HG03139 (cell line): ENCODE data around the gene TGM1.

Source experiments
- ATAC-seq: cut with Tn5 transposase; IDR thresholded peaks from one replicate; pipeline ENCODE4 v1.9.1; 2021; ENCODE audit not compliant: unreplicated experiment

Gene TGM1

DNA sequence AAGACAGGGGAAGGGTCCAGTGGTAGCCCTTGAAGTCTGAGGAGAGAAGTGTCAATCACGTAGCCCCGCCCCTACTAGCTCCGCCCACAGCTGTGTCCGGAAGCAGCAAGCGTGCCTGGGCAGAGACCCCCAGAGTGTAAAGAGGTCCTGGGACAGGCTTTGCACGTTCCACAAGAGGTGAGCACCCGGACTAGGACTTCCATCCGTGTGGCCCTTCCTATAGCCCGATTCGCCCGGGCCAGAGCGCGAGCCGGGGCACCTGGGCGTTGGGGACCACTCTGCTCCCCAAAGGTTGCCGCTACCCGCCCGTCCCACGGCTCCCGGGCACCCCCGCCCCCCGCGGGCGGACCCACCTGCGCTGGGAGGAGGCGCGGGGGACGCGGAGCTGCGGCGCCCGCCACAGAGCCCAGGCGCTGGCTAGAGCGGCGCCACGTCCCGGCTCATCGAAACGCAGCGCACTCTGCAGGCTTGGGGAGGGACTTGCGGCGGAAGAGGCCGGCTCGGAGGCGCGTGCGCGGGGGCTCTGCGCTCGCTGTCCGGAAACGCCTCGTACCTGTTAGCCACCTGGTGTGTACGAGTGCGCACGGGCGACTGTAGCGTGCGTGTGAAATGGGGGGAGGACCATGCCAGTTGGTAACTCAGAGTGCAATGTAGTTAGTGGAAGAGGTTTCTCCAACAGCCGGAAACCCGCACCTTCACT lies 8.3 kb upstream of the TGM1 start, which contains the start of gene RABGGTA:
Gene RABGGTA, minus strand, starts transcription at position 464 of the 700 bp plus-strand sequence. CDS start 482 bp downstream, outside the sequence.
- peak; percentile 82 for ATAC-seq

DNA sequence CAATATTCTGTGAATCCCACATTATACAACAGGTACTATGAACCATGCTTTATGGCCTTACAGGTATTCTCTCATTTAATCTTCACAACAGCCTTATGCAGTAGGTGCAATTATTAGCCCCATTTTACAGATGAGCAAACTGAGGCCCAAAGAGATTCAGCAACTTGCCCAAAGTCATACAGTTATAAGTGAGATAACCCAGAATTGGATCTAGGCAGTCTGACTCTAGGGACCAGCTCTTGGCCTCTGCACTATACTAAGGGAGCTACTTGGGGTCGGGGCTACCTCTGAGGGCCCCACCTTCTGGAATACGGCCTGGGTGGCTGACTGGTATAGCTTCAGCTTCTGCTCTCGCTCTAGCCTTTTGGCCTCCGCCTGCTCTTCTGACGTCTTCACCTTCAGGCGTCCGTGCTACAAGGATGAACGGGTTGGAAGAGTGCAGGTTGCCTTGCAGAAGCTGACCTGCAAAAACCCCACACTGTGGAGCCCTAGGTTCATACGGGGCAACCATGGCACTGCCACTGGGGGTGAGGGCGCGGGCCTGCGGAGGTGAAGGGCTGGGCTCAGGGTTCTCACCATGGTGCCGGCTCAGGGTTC lies 7.7 kb upstream of the TGM1 start:
- ATAC-seq = no peak

DNA sequence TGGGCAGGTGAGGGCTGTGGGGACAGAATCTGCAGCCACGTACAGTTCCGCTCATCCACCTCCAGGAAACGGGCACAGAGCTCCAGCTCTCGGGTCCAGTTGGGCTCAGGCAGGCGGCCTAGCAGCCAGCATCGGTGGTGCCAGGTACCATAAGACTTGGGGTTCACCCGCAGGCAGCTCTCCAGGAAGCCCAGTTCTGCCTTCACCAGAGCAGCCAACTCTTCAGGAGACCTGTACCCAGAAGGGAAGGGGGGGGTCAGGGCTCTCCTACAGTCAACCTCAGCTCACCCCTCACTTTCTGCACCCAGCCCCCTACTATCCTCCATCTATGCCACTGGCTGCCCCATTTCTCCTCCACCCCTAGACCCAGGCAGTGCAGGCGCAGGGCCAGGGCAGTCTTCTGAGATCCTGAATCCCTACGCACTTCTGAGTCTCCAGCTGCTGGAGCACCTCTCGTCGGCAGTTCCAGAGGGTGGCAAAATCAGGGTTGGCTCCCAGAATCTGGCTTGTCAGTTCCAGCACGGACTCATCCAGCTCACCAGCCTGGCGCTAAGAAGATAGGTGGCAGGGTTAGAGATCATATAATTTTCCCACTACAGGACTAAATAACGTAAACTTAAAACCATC lies 7.0 kb upstream of the TGM1 start:
- ATAC-seq = no peak

GRCh38 chr14:24269368-24269767 lies 6.4 kb upstream of the TGM1 start:
- ATAC-seq = no peak

GRCh38 chr14:24268225-24268624 lies 5.2 kb upstream of the TGM1 start:
- no peak for ATAC-seq

DNA sequence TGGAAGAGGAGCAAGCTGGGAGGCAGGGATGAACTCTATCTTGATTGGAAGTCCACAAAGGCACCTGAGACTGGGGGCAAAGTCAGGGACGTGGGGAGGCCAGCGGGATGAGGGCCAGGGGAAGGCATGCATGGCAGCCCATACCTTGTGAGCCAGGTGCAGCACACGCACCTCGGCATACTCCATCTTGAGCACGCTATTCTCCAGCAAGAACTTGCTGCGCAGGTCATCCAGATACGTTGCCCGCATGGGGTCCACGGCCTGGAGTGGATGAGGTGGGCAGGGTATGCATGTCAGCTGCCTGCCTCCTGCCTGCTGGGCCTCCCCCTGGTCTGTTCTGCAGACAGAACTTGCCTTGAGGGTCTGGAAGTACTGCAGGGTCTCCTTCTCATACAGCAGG lies 4.5 kb upstream of the TGM1 start:
- no peak for ATAC-seq

DNA sequence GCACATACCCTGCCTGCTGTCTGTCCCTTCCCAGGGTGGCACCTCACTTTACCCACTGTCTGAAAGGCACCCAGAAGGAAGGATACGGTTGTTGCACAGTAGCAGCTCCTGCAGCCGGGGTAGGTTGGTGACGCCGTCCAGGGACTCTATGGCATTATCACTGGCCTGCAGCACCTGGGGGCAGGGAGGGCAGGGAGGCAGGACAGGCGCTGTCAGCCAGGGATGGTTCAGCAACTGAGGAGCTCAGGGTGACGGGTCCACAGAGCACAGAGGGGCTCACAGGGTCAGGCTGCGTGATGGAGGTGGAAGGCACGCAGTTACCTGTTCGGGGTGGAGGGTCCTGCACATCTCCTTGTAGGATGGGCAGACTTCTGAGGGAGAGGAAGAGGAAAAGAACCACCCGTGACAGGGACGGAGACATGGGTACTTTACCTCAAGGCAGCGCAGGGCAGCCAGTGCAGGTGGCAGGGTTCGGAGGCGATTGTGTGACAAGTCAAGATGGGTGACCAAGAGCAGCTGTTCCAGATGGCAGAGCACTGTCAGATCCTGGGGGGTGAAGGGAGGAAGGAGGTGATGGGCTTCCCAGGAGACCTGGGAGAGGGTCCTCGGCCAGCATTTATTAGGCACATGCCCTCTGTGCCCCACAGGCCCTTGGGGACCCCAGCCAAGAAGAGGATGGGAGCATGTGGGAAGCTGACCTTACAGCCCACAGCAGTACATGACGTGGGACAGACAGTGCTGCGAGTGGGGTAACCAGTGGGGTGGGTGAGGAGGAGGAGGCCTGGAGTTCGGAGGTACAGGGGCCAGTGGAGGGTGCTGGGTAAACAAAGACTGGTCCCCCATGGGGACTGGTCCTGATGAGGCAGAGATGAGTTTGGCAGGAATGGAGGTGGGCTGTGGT lies 3.6 kb upstream of the TGM1 start:
- no peak for ATAC-seq

- no peak for ATAC-seq
Observed at GRCh38 chr14:24264298-24264697, 1.3 kb upstream of the TGM1 start.

DNA sequence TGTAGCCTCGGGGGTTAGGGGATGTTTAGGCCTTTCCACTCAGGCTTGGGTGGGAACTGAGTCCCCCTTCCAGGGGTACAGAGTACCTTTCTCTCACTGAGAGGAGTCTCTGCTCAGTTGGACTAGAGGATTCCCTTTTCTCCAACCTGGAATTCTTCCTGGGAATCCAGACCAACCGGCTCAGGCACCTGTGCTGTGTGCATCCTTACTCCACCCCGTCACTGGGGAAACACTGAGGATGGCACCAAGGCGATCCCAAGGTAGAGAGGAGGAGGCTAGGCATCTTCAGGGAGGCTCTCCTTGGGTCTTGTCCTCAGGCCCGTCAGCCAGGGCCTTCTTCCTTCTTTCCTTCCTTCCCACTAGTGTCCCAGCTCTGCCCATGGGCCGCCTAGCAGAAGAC lies 871 bp upstream of the TGM1 start:
- ATAC-seq = no peak

DNA sequence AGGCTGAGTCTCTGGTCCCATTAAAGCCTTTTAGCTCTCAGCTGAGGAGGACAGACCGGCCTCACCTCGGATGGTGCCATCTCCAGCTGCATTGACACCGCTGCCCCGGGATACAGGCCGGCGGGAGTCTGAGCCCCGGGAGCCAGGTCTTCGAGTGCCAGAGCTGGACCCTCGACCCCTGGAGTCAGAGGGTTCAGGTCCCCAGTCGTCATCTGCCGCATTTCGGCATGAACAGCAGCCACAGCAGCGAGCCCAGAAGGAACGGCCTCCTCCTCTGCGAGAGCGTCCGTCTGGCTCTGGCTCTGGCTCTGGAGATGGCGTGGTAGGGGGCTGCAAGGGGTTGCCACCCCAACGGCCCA lies 1.0 kb downstream of the TGM1 start:
- no peak for ATAC-seq

GRCh38 chr14:24261256-24261968 lies 1.6 kb downstream of the TGM1 start:
- no peak for ATAC-seq

DNA sequence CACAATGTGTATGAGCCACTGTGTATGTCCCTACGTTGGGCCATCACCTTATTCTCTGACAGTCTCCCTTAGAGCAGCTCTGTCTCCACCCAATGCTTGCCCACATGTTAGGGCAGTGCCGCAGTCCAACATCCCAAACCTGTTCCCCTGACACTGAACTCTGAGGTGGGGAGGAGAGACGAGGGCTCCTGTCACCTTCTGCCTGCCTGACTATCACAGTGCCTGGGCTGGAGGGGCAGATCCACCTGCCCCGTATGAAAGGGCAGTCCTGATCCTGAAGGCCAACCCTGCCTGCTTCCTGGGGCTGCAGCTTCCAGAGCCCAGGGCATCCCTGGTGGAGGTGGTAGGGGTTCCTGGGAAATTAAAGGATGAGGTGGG lies 2.2 kb downstream of the TGM1 start:
- ATAC-seq = no peak

GRCh38 chr14:24260026-24260779 lies 2.8 kb downstream of the TGM1 start:
- ATAC-seq = no peak

- ATAC-seq = no peak
Observed at GRCh38 chr14:24259282-24260025, 3.5 kb downstream of the TGM1 start.

GRCh38 chr14:24258548-24259265 lies 4.3 kb downstream of the TGM1 start:
- ATAC-seq = no peak

DNA sequence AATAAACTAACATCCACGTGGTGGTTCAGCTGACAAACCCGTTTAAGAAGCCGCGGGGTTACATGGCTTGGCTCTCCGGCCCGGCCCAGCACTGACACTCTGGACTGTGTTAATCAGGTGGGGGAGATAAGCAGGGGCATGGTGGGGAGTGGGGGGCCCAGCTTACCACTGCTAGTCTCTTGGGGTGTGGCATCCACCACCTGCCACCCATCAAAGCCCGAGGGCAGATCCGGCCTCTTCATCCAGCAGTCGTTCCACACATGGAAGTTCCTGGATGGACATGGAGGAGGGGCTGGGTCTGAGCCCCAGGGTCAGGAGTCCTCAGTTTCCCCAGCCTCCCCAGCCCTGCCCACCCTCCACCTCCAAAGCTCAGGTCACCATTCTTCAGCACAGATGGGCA lies 4.9 kb downstream of the TGM1 start:
- no peak for ATAC-seq

DNA sequence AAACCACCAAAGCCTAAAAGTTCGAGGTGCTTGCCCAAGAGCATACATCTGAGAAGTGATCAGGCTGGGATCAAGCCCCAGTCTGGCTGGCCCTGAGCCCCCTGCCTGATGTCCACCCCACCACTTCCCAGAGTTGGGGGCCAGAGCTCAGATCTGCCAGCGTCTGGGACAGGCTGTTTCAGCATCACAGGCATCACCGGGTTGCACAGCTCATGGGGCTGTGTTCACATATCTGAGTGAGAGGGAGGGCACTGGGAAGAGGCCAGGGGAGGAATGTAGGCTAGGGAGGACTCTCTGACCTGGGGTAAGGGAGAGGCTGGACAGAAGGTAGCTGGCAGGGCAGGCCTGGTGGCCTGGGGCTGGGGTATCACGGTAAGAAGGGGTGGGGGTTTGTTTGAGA lies 6.0 kb downstream of the TGM1 start:
- ATAC-seq = no peak

- ATAC-seq = no peak
Observed at GRCh38 chr14:24255931-24256711, 6.9 kb downstream of the TGM1 start.
